ENCODE results near the gene MRPL28.
"Not testable (repeated sequence)": the region's sequence is repeated elsewhere in the genome, so short reads cannot be mapped to it uniquely, and the experiment has no call there.

Gene MRPL28

DNA sequence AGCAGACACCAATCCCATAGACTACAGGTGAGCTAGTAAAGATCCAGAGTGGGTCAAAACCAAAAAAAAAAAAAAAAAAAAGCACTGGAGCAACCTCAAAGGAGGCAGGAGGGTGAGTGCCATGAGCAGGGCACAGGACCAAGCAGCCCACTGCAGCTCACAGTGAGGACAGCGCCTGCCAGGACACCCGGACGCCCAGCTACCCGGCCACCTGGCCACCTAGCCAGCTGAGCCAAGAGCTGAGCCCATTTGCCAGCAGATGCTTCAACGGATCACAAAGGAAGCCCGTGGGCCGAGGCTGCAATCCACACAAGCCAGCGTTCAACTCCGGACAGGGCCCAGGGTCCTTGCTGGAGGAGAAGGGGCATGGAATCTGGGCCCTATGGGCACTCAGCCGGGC, 32.9 kb downstream of the MRPL28 start:
- no peak for DNase-seq

DNA sequence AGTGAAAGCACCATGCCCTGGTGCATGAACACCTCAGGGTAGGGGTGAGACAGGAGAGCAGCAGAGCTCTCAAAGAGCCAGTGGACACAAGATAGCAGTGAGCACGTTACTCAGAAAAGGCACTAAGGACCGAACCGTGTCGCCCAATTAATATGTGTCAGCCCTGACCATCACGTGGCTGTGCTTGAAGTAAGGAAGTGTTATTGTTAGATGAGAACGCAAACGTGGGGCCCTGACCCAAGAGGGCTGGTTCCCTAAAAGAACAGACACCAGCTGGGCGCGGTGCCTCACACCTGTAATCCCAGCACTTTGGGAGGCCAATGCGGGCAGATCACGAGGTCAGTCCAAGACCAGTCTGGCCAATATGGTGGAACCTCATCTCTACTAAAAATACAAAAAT, 34.1 kb downstream of the MRPL28 start:
- DNase-seq = no peak

DNA sequence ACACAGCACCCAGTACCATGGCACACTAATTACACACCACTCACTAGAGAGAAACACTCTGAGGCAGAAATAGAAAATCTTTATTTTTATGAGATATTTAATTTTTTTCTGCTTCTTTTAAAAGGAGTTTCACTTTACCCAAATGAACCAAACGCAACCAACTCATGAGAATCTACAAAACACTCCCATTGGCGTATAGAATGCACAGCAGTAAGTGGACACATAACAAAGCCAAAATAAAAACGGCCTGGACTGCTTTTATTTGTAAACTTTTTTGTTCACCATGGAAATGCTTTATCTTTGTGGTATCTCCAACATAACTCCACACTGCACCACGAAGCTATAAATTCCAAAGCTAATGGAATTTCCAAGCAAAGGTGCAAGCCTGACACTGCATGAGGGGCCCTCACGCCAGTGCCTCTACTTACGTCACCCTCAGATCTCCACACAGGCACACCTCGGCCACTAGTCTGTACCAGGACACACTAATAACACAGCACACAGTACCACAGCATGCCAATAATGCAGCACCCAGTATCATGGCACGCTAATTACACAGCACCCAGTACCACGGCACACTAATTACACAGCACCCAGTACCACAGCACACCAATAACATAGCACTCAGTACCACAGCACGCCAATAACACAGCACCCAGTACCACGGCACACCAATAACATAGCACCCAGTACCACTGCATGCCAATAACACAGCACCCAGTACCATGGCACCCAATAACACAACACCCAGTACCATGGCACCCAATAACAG, 35.3 kb downstream of the MRPL28 start:
- DNase-seq = not testable (repeated sequence)

DNA sequence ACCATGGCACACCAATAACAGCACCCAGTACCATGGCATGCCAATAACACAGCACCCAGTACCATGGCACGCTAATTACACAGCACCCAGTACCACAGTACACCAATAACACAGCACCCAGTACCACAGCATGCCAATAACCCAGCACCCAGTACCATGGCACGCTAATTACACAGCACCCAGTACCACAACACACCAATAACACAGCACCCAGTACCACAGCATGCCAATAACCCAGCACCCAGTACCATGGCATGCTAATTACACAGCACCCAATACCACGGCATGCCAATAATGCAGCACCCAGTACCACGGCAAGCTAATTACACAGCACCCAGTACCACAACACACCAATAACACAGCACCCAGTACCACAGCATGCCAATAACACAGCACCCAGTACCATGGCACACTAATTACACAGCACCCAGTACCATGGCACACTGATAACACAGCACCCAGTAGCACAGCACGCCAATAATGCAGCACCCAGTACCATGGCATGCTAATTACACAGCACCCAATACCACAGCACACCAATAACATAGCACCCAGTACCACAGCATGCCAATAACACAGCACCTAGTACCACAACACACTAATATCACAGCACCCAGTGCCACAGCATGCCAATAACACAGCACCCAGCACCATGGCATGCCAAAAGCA, 36.0 kb downstream of the MRPL28 start:
- not testable (repeated sequence) for DNase-seq

DNA sequence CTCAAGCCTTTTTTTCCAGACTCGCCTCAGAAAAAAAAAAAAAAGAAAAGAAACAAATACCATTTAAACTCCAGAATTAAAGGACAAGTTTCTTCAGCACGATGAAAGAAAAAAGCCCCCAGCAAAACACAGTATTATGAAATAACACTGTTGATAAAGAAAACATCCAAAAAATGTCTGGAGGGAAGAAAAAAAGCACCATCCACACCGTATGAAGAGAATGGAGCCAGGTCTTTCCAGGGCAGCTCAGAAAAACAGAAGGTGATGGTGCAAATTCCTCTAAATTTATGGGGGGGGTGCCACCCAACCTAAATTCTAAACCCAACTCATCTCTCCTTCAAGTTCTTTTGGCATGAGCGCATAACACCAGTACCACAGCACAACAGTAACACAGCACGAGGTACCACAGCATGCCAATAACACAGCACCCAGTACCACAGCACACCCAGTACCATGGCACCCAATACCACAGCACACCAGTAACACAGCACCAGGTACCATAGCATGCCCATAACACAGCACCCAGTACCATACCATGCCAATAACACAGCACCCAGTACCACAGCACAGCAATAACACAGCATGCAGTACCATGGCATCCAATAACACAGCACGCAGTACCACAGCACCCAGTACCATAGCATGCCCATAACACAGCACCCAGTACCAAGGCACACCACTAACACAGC, 36.8 kb downstream of the MRPL28 start:
- no peak for DNase-seq

DNA sequence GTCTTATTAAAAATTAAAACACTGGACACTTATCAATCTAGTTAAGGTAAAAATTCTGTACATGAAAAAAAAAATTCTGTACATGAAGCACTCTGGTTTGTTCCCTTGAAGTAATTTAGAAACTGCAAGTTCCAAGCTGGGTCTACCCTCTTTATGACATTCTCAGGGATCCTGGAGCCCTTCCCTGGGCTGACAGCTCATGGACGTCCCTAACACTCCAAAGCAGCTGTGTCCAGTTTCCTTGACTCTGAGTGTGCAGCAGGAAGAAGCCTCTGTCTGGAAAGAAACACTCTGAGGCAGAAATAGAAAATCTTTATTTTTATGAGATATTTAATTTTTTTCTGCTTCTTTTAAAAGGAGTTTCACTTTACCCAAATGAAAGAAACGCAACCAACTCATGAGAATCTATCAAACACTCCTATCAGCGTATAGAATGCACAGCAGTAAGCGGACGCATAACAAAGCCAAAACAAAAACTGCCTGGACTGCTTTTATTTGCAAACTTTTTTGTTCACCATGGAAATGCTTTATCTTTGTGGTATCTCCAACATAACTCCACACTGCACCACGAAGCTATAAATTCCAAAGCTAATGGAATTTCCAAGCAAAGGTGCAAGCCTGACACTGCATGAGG, 39.0 kb downstream of the MRPL28 start:
- DNase-seq = not testable (repeated sequence)

DNA sequence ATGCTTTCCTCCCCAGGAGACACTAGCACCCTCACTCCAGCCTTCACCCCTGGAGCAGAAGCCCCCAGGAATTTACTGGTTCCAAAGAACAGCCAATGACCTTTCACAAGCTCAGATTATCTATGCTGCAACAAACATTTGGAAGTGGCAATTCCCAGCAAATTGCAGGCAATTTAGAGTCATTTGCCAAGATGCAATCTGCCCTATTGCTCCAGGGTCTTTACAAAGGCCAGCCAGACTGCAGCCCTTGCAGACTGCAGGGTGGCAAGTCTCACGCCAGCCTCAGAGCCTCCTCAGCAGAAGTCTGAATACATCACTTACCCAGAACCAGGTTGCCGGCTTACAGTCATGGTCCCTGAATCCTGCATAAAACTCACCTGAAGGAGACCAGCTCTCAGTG, 39.6 kb downstream of the MRPL28 start:
- DNase-seq = no peak

DNA sequence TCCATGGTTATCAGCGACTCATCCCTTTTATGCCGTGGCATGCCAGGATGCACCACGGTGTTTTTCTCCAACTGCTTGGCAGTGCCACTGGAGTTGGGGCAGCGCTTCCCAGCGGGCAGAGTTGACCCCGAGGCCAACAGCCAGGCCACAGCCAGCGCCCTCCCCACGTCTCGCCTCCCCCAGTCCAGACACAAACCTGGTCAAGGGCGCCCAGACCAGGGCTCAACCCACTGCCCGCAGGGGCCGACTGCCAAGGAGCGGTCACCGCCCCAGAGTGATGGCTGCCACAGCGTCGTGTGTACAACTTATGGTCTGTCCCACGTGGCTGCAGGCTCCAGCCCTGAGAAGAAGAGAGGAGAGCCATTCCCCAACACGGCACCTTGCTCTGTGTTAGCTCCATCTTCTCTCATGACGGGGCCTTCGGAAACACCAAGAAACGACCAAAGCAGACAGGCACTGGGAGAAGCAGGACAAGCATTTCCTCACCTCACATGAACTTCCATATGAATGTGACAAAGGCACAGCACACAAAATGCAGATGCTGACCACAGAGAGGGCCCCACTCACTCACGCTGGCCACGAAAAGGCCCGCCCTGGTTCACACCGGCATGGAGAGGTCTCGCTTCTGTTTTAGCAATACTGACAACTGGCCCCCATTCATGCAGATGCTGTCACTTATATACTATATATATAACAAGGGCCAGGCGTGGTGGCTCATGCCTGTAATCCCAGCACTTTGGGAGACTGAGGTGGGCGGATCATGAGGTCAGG, 44.8 kb downstream of the MRPL28 start:
- DNase-seq = no peak

DNA sequence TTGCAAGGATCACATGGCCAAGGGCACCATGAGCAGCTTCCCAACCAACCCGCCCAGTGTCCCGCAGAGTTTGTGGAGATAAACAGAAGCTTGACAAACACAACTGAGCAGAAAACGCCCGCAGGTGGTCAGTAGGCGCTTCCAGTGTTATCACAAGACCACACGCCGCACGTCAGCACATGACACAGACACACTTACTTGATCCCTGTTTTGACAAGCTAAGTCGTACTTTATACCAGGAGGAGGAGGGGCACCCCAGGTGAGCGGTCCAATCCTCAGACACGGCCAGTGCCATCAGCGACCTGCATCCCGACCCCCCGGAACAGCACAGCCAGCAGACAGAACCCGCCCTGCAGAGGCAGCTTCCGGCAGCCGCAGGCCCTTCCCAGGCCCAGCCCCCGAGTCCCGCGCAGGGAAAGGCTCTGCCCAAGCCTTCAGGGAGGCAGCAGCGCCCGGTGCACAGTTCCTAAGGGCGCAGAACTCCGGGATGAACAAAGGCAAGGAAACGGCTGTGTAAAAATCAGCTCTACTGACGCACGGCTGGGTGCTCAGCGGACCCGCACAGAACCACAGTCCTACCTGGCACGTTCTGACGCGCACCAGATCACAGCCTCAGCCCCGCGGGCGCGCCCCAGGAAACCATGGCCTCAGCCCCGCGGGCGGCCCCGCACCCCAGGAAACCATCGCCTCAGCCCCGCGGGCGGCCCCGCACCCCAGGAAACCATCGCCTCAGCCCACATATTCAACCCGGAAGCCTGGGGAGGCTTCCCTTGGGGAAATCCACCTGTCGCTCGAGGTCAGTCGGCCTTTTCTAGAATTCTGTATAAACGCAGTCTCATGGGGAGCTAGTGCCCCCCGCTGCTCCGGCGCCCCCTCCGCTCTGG, 45.6 kb downstream of the MRPL28 start:
- DNase-seq = no peak

DNA sequence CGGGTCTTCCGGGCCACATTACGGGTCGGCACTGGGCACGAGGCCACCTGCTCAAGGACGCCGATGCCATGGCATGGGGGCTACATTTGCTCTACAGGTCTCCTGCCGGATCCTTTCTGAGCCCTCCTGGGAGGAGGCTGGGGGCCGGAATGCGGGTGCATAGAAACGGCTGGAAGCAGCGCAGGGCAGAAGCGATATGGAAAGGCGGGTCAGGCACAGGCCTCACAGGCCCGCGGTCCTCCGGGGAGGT, 46.2 kb downstream of the MRPL28 start:
- no peak for DNase-seq

DNA sequence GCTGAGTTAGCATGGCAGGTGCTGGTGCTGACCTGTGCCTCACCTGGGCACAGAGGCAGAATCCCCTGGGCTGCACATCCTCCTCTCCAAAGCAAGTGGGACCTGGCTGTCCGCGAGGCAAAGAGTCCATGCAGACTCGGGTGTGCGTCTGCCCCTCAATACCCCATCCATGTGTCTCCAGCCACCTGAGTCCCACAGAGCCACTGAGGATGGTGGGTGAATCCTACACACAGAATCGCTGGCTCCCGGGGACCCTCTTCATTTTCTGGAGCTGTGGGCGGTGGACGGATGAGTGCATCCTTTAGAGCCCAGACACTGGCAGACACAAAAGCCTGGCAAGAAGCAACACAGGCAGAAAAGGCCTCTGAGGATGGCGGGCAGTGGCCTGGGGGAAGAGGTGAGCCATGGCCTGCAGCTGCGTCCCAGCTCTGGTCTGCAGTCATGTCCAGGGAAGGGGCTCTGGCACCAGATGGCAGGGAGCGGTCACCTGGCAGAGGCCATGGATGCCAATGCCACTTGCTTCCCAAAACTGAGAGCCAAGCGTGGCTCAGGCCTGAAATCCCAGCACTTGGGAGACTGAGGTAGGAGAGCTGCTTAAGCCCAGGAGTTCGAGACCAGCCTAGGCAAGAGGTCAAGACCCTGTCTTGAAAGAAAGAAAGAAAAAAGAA, 47.7 kb downstream of the MRPL28 start:
- DNase-seq = no peak

DNA sequence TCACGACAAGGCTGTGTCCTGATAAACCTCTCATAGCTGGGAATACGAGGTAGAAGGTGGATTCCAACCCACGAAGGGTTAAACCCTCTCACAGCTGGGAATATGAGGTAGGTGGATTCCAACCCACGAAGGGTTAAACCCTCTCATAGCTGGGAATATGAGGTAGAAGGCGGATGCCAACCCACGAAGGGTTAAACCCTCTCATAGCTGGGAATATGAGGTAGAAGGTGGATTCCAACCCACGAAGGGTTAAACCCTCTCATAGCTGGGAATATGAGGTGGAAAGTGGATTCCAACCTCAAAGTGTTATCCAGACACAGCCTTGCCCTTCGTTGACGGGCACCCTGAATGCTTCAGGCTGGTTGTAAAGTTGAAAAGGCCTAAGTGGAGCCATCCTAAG, 48.8 kb downstream of the MRPL28 start:
- DNase-seq = no peak

DNA sequence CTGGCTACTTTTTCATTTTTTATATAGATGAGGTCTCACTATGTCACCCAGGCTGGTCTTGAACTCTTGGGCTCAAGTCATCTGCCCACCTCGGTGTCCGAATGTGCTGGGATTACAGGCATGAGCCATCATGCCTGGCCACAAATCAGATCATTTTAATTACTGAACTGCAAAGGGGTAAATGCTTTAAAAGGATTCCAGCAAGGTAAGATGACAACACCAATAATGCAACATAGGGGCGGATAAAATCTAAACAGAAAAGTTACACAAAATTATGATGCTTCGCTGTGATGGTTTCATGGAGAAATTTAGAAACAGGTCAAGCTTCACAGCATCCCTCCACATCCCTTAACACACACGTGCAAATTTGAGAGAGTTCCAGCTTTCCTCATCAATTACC, 50.1 kb downstream of the MRPL28 start:
- no peak for DNase-seq

DNA sequence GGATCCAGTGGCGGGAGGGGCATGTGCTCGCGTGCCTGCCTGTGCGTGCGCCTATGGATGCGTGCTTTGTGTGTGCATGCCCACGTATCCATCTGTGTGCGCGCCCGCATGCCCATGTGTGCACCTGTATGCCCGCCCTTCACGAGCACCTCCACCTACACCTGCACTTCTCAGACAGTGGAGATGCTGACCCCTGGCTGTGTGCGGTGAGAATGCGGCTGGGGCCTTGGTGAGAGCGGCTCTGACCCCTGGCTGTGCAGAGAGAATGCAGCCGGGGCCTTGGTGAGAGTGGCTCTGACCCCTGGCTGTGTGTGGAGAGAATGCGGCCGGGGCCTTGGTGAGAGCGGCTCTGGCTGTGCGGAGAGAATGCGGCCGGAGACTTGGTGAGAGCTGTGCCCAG, 51.7 kb downstream of the MRPL28 start:
- DNase-seq = no peak

DNA sequence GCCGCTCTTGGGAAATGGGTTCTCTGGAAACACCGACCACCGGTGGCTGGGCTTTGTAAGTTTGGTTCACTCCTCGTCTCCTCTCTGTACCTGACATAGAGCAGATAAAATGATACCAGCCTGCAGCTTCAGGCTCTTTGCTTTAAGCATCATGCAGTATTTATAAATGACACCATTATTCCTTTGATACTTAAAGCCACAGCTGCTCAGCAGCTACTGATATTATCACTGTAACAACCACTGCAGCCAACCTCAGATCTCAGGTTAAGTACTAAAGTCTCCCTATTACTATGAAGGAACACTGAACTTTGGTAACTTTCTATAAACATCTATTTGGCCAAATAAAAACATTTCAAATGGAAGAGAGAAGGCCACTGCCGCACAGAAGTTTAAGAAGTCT, 52.8 kb downstream of the MRPL28 start:
- DNase-seq = no peak
